Stimulated activated CD8-positive, alpha-beta memory T cell treated with anti-CD3 and anti-CD28 coated beads, Interleukin-7, amount 100 ng/mL, for 24 hours (primary cell): Measurements from ENCODE around the gene IL10RB.
A peak's percentile ranks its signal among the peaks of the same experiment; 100 is the strongest.
"Not testable (repeated sequence)": the region's sequence is repeated elsewhere in the genome, so short reads cannot be mapped to it uniquely, and the experiment has no call there.

Experiments
- DNase-seq: peaks from one replicate; pipeline ENCODE4 v3.0.0-alpha.2; 2020; ENCODE audit warnings: low read depth

The IL10RB gene

DNA sequence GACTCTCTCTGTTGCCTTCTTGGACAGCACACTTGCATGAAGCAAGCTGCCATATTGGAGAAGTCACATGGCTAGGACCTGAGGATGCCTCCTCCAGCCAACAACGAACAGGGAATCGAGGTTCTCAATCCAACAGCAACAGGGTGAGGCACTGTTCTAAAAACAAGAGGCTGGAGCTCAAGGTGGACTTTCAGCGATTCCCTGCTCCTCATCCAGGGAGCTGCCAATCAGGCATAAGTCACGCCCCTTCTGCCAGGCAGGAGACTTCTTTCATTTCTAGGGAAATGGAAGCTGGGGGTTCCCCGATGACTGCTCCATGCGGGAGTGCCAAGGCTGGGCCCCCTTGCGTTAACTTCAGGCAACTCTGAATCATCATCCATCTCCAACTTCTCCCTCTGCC lies 35.9 kb downstream of the IL10RB start:
- DNase-seq = no peak

DNA sequence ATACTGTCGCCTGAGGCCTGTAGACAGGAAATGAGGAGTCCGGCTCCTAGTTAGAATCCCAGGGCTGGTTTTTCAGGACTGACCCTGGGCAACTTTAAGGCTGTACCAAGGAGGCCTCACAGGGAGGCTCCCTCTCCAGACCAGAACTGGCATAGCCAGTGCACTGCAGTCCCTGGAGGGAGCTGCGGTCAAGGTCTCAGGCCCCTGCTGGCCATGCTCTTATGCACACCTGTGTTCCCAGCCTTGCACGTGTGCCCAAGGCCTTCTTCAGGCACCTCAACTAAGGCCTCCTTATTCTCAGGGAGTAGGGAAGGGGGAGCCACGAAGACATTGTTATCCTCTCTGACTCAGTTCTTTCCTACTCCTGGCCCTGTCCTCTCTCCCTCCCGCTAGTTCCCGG lies 36.6 kb downstream of the IL10RB start:
- DNase-seq = no peak

DNA sequence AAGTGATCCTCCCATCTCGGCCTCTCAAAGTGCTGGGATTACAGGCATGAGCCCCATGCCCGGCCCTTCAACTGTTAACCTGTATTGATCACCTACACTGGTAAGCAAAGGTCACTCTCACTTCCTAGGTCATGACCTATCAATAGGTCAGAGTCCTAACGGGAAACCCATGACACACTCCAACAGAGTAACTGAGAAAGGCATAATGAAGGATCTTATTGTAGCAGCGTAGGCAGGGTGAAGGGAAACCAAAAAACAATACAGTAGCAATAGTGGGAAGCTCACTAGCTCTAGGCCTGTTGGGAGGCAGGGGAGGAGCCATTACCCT lies 39.1 kb downstream of the IL10RB start:
- DNase-seq = no peak

- no peak for DNase-seq
Measured at GRCh38 chr21:33305938-33306337, 39.8 kb downstream of the IL10RB start.

GRCh38 chr21:33308586-33309490 lies 42.7 kb downstream of the IL10RB start:
- DNase-seq = no peak

DNA sequence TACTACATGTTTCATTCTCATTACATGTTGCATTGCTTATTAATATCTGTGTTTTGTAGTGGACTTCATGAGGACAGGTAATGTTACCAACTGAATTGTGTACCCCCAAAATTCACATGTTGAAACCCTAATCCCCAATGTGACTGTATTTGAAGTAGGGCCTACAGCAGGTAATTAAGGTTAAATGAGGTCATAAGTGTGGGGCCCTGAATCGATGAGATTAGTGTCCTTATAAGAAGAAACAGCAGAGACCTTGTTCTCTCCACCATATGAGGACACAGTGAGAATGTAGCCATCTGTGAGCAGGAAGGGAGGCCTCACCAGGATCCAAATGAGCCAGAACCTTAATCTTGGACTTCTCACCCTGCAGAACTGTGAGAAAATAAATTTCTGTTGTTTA lies 43.6 kb downstream of the IL10RB start:
- no peak for DNase-seq

GRCh38 chr21:33312121-33312520 lies 46.0 kb downstream of the IL10RB start:
- DNase-seq = no peak

DNA sequence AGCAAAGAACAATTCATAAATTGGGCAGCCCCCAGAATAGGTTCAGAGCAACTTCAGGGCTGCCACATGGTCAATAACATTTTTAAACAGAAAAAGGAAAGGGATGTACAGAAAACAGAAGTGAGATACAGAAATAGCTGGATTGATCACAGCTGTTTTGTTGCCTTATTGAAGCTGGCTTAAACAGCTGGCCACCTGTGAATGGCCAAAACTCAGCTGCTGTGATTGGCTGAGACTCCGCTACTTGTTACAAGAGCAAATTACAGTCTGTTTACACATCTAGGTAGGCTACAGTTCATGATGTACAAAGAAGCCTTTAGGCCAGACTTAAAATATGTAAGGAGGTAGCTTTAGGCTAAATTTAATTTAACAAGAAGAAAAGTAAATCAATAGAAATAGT lies 47.0 kb downstream of the IL10RB start:
- DNase-seq = no peak

DNA sequence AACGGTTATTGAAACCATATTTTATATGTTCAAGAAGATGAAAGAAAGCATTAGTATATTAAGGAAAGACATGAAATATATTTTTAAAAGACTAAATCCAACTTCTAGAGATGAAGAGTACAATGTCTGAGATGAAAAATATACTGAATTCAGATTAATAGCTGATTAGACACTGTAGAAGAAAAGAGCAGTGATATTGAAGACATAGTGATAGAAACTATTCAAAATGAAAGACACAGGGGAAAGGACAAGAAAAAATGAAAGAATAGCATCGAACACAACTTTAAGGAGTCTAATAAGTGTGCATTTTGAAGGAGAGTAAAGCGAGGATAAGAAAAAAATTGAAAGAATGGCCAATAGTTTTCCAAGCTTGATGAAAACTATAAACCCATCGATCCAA lies 47.4 kb downstream of the IL10RB start:
- DNase-seq = no peak

DNA sequence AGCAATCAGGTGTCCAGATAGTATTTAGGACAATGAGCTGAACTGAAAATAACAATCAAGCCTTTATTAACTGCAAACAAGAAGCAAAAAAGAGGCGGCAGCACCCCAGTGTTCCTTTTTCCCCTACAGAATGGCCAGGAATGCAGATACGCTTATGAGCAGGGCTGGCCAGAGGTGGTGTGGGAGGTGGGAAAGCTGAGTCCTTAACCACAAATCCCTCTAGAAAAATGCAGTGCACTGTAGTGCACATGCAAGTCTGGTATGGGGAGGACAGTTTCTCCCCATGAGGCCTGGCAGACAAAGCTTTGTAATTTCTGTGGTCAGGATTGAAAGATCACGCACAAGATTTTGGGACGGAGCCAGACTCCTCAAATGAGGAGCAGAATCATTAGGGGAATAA lies 47.9 kb downstream of the IL10RB start:
- DNase-seq = no peak

DNA sequence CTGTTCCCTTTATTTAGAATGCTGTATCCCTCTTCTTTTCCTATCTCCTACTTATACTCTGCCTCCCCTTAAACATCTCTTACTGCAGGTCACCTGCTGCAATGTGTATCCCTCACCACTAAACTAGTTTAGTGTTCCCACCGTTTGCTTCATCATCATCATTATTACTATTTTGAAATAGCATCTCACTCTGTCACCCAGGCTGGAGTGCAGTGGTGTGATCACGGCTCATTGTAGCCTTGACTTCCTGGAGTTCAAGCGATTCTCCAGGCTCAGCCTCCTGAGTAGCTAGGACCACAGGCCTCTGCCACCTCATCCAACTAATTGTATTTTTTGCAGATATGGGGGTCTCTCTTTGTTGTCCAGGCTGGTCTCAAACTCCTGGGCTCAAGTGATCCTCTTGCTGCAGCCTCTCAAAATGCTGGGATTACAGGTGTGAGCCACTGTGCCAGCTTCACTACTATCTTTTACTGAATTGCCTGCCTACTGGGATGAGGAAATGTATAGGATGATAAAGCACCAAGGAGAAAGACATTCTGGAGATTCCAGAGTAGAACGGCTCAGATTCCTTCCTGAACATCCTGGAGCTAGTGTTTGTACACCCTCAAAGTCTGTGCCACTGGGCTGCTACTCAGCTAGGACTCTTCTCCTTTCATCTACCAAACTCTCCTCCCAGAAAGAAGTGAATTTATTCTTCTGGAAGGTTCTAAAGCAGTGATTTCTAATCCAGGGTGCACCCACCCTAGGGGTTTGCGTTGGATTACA lies 50.0 kb downstream of the IL10RB start:
- no peak for DNase-seq

DNA sequence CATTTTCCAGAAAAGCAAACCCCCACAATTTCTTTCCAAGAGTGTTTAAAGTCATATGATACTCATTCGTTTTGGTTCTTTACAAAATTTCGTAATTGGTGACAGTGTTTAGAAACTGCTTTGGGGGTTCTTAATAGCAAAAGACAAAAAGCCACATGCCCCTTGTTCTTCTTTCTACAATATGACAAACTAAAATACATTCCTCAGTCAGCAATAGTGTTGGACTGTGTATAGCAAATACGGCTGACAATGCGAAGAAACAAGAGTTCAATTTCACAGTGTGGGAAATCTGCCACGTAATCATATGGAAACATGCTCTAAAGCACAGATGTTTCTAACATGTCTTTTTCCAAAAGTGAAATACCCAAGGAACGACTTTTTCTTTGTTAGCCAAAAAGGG lies 51.0 kb downstream of the IL10RB start:
- no peak for DNase-seq

DNA sequence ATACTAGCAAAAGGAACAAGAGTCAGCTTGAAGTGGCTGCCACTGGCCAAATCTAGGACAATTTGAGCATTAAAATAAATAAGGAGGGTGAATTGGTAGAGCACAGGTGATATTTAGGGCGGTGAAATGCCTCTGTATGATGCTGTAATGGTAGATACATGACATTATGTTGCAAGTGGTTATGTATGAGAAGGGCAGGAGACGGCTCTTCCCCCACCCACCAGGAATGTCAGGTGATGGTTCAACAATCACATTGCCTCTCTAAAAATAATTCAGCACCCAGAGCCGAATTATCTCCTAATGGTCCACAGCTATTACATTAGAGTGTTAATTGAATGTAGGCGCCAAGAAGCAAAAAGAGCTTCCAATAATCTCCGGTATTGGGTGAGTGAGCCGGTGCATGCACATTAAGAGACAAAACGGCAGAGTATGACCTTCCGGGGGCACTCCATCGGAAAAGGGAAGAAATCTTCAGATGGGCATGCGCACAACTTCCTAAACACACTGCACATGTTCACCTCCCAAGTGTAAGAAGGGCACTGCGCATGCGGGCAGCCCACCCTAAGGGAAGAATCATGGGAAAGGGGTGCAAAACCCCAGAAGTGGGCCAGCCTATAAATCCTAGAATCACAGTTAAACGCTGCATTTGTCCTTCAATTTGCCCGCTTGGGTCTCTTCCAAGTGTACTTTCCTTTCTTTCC lies 51.8 kb downstream of the IL10RB start:
- DNase-seq = no peak

- DNase-seq = not testable (repeated sequence)
Measured at GRCh38 chr21:33321005-33321404, 54.8 kb downstream of the IL10RB start.

DNA sequence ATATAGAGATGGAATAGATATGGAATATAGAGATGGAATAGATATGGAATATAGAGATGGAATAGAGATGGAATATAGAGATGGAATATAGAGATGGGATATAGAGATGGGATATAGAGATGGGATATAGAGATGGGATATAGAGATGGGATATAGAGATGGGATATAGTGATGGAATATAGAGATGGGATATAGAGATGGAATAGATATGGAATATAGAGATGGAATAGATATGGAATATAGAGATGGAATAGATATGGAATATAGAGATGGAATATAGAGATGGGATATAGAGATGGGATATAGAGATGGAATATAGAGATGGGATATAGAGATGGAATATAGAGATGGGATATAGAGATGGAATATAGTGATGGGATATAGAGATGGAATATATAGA lies 57.4 kb downstream of the IL10RB start:
- not testable (repeated sequence) for DNase-seq

DNA sequence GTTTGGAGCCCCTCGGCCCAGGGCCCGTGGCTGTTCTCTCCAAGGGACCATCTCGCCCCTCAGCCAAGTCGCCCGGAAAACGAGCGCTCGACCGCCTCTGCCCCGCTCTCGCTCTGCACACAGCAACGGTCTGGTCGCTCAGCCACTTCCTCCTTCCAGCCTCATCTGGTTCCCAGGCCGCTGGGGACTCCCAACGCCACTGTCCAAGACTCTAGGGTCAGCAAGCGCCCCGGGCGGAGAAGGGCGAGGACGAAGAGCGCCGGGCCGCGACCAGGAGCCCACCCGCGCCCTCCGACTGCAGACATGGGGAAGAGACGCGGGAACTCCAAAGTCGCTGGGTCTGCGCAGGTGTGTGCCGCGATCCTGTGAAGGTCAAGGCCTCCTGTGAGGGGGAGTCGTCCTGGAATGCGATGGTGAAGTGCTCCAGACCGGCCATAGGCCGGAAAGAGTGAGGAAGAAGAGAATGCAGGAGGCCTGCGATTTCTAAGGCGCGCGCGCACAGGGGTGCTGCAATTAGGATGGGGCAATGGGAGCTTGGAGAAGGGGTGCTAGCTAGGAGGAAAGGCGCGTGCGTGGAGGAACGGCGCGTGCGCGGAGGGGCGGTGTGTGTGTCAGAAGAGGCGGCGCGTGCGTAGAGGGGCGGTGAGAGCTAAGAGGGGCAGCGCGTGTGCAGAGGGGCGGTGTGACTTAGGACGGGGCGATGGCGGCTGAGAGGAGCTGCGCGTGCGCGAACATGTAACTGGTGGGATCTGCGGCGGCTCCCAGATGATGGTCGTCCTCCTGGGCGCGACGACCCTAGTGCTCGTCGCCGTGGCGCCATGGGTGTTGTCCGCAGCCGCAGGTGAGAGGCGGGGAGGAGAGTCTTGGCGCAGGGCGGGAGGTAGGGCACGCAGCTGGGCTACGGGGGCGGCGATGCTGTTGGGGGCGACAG lies 58.4 kb downstream of the IL10RB start, which contains the start of gene IFNAR1:
IFNAR1 (plus strand) TSS at position 680 of the 931 bp plus-strand sequence; CDS start at position 766, 86 bp downstream.
- peak; percentile 97 for DNase-seq

GRCh38 chr21:33325222-33326067 lies 59.3 kb downstream of the IL10RB start:
- peak; percentile 38 for DNase-seq

DNA sequence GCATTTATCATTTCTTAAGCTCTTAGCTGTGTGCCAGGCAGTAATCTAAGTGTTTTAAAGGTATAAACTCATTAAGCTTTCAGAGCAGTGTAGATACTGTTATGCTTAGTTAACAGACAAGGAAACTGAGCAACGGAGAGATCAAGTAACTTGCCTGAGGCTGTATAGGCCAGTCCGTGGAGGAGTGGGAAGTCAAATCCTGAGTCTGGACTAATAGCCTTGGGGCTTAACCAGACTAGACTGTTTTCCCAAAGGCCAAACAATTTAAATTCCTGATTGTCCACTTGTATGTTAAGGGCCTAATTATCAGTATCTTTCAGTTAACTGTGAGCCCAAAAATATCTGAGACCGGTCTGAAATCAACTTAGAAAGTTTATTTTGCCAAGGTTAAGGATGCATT lies 61.2 kb downstream of the IL10RB start:
- DNase-seq = no peak

DNA sequence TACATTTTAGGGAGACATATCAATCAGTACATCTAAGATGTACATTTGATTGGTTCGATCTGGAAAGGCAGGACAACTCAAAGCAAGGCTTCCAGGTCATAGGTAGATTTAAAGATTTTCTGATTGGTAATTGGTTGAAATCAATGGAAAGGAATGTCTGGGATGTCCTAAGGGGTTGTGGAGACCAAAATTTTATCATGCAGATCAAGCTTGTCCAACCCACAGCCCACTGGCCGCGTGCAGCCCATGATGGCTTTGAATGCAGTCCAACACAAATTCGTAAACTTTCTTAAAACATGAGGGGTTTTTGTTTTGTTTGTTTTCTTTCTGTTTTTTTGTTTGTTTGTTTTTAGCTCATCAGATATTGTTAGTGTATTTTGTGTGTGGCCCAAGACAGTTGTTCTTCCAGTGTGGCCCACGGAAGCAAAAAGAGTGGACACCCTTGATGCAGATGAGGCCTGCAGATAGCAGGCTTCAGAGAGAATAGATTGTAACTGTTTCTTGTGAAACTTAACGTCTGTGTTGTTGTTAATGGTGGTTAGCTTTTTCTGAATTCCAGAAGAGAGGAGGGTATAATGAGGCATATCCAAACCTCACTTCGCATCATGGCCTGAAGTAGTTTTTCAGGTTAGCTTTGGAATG lies 61.7 kb downstream of the IL10RB start:
- DNase-seq = no peak

DNA sequence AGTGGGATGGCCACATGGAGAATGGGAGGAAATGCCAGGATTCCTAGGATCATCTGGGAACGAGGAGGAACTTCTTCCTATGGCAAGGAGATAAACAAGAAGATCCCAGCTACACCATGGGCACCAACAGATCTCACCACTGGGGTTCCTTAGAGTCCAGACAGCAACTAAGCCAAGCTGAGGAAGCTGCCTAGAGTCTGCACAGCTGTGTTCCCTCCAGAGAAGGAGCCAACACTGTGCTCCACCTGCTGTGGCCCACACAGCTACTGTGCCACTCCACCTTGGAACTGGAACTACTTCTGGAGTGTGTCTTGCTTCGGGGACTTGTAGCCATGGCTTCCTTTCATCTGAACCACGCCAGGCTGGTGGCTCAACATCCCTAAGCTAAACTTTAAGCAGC lies 64.6 kb downstream of the IL10RB start:
- DNase-seq = no peak
